Gastrocnemius medialis (tissue), 4 donors: Measurements from ENCODE around the gene SSBP2.

Experiments used
- CTCF ChIP-seq, 5 experiments: fragments of 450-650 bp in 3 of 5; fragments of 200-600 bp in 2 of 5; sonication (generic) in 2 of 5; IDR thresholded peaks in 4 of 5; conservative IDR thresholded peaks in 1 of 5; 1 replicate in 4 of 5; 2 replicates in 1 of 5; pipeline ENCODE4 v1.5.1; 2016 to 2019; ENCODE audit warnings: antibody characterized with exemption in 5 of 5, mild to moderate bottlenecking in 3 of 5, moderate library complexity in 3 of 5
- POLR2A ChIP-seq, 2 donors: fragments of 450-650 bp; IDR thresholded peaks; one replicate each; pipeline ENCODE4 v1.6.1; 2017; ENCODE audit warnings: antibody characterized with exemption in 2 of 2, mild to moderate bottlenecking in 2 of 2, moderate library complexity in 2 of 2

GRCh38 chr5:81782811-81783210 is 31.9 kb upstream of the SSBP2 start:
- no peak for TF ChIP-seq CTCF (IDR thresholded peaks at IDR 0.05 in 4 of 5, conservative IDR thresholded peaks at IDR 0.05 in 1 of 5)
- no peak for TF ChIP-seq POLR2A (IDR thresholded peaks at IDR 0.05)
